SH-SY5Y (cell line): Measurements from ENCODE around the gene PCNT.

Source experiments
- GATA2 ChIP-seq: IDR thresholded peaks from 2 replicates; pipeline ENCODE4 v1.6.1; 2011; ENCODE audit warnings: mild to moderate bottlenecking, low read depth, low read length
- GATA3 ChIP-seq: IDR thresholded peaks from 2 replicates; pipeline ENCODE4 v1.6.1; 2011; ENCODE audit warnings: low read depth, mild to moderate bottlenecking, low read length, moderate library complexity

GRCh38 chr21:46388206-46388880 is 64.4 kb downstream of the PCNT start:
- TF ChIP-seq GATA2: no peak
- TF ChIP-seq GATA3: no peak
